Neural cell (in vitro differentiated cells): ENCODE measurements around the gene HAO2.

Source experiments
- CTCF ChIP-seq: fragments of 450-650 bp; IDR thresholded peaks from 2 replicates; pipeline ENCODE4 v1.5.1; 2014; ENCODE audit warnings: antibody characterized with exemption, mild to moderate bottlenecking, moderate library complexity; ENCODE audit not compliant: poor library complexity, severe bottlenecking
- EP300 ChIP-seq: fragments of 450-650 bp; conservative IDR thresholded peaks from 2 replicates; pipeline ENCODE4 v1.6.1; 2014; ENCODE audit warnings: antibody characterized with exemption, mild to moderate bottlenecking, moderate library complexity; ENCODE audit not compliant: poor library complexity, severe bottlenecking
- REST ChIP-seq: IDR thresholded peaks from 2 replicates; pipeline ENCODE4 v1.6.1; 2012; ENCODE audit warnings: borderline replicate concordance

GRCh38 chr1:119348941-119349340 is 19.6 kb upstream of the HAO2 start:
- TF ChIP-seq CTCF (no peak), EP300 (no peak), REST (no peak)
